Brain microvascular endothelial cell (primary cell): ENCODE data around the gene ZNF25.
"Not testable (repeated sequence)": the region's sequence is repeated elsewhere in the genome, so short reads cannot be mapped to it uniquely, and the experiment has no call there.

ENCODE experiments used
- DNase-seq: peaks from one replicate; pipeline ENCODE4 v3.0.0-alpha.2; 2020
- H3K27ac ChIP-seq: fragments of 250-450 bp; sonication (Bioruptor Pico); 2 replicates; pipeline ENCODE4 v1.5.1; 2020; ENCODE audit warnings: mild to moderate bottlenecking, moderate library complexity
- H3K27me3 ChIP-seq: fragments of 250-450 bp; sonication (Bioruptor Pico); replicated peaks from 2 replicates; pipeline ENCODE4 v1.5.1; 2020; ENCODE audit warnings: mild to moderate bottlenecking
- H3K36me3 ChIP-seq: fragments of 250-450 bp; sonication (Bioruptor Pico); replicated peaks from 2 replicates; pipeline ENCODE4 v1.5.1; 2020; ENCODE audit warnings: mild to moderate bottlenecking
- H3K4me3 ChIP-seq: 2 replicates; pipeline ENCODE4 v1.5.1; 2011; ENCODE audit warnings: low read depth, mild to moderate bottlenecking, control low read depth, low read length, moderate library complexity
- in situ Hi-C: cut with HindIII; loops from 2 replicates; pipeline ENCODE4 v1.10.0; 2017; ENCODE audit warnings: low sequenced_read_pairs, low pct_ligation_motif_present
- TF ChIP-seq, protein P1 (sequence below): IDR thresholded peaks from 2 replicates; pipeline ENCODE4 v1.5.1; 2011; ENCODE audit warnings: low read depth, mild to moderate bottlenecking, moderate library complexity, low read length, control low read depth, inconsistent platforms; ENCODE audit errors: missing control alignments

The ZNF25 gene

DNA sequence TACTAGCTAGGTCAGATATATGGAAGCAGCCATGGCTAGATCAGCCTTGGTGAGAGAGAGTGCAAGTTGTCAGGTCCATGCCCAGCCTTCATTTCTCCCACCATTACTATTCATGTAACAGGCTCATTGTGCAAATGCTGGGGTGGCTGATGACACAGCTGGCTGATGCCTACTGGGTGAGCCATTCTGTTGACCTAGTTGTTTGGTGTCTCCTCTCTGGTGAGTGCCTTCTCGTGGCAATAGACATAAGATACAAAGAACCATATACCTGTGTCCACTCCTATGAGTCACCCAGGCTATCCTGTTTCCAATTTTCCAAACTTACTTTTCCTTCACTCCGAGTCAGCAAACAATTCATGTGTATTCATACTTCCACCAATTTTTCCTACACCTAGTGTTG lies 46.0 kb downstream of the ZNF25 start:
- no peak for DNase-seq
- Histone ChIP-seq H3K27me3 (no peaks in the 10 kb centered on the region), H3K27ac (no peak overlapping the region), H3K36me3 (no peaks in the 10 kb centered on the region), H3K4me3 (no peak overlapping the region)
- TF ChIP-seq, protein P1, sequence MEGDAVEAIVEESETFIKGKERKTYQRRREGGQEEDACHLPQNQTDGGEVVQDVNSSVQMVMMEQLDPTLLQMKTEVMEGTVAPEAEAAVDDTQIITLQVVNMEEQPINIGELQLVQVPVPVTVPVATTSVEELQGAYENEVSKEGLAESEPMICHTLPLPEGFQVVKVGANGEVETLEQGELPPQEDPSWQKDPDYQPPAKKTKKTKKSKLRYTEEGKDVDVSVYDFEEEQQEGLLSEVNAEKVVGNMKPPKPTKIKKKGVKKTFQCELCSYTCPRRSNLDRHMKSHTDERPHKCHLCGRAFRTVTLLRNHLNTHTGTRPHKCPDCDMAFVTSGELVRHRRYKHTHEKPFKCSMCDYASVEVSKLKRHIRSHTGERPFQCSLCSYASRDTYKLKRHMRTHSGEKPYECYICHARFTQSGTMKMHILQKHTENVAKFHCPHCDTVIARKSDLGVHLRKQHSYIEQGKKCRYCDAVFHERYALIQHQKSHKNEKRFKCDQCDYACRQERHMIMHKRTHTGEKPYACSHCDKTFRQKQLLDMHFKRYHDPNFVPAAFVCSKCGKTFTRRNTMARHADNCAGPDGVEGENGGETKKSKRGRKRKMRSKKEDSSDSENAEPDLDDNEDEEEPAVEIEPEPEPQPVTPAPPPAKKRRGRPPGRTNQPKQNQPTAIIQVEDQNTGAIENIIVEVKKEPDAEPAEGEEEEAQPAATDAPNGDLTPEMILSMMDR = no peak
- in situ Hi-C loops = no loop called here

DNA sequence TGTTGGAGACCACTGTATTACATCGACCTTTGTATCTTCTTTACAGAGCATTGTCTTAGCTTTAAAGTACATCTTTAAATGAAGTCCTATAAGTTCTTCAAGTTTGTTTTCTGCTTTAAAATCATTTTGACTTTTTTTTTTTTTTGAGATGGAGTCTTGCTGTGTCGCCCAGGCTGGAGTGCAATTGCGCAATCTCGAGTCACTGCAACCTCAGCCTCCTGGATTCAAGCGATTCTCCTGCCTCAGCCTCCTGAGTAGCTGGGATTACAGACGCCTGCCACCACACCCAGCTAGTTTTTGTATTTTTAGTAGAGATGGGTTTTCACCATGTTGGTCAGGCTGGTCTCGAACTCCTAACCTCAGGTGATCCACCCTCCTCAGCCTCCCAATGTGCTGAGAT lies 68.3 kb downstream of the ZNF25 start:
- DNase-seq, H3K27ac ChIP-seq, H3K4me3 ChIP-seq, in situ Hi-C loops, H3K27me3 ChIP-seq, H3K36me3 ChIP-seq: not testable (repeated sequence)

DNA sequence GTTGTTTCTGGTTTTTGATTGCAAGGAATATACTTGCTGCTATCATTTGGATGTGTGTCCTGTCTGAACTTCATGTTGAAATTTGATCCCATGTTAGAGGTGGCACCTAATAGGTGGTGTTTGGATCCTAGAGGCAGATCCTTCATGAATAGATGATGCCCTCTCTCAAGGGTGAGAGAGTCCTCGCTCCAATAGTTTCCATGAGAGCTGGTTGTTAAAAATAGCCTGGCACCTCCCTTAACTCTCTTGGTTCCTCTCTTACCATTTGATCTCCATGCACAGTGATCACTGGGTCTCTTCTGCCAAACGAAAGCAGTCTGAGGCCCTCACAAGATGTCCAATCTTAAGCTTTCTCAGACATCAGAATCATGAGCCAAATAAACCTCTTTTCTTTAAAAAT lies 70.1 kb downstream of the ZNF25 start:
- H3K27ac ChIP-seq = no peak overlapping the region
- no peaks in the 10 kb centered on the region for H3K36me3 ChIP-seq
- DNase-seq = no peak
- TF ChIP-seq, protein P1 = no peak
- in situ Hi-C loops = no loop called here
- no peaks in the 10 kb centered on the region for H3K27me3 ChIP-seq
- H3K4me3 ChIP-seq = no peak overlapping the region
